GM21619 (cell line): ENCODE data around the gene ALKBH7.

Experiments used
- ATAC-seq: cut with Tn5 transposase; IDR thresholded peaks from one replicate; pipeline ENCODE4 v1.9.1; 2021; ENCODE audit not compliant: unreplicated experiment

The ALKBH7 gene

DNA sequence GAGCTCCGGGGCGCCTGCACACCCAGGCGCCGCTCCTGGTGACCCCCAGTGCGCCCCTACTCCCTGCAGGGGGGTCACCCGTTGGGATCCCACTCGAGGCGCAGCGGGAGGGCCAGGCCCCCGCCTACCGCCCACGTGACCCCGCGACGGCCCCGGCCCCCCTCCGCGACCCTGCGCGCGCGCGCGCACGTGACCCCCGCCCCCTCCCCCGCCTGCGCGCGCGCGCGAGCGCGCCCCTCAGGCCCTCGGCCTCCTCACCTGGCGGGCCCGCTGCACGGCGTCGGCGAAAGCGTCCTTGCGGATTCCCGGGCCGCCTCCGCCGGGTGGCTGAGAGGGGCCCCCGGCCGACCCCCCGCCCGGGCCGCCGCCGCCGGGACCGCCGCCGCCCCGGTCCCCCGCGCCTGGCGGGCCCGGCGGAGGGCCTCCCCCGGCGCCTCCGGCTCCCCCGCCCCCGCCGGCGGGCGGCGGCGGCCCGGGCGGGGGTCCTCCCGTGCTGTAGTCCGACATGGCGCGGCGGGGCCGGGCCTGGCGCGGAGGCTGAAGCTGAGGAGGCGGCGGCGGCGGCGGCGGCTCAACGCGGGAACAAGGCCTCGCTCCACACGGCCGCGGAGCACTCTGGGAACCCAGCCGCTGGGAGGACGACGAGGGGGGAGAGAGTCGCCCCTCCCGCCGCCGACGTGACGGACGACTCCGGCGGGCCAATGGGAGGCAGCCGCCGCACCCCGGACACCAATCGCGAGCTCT is 51.8 kb downstream of the ALKBH7 start, which contains the start of gene KHSRP:
TSS of gene KHSRP (minus strand) at position 617 of the 744 bp plus-strand sequence. CDS start at position 507, 110 bp downstream.
- ATAC-seq, result no peak
